CD4-positive, alpha-beta memory T cell (primary cell): ENCODE measurements around the gene SLC29A1. TPM values are rescaled to one million over a fixed set of nuclear protein-coding genes. Genes with fewer than 3 reads are reported as not detected.
"Not testable (repeated sequence)": the region's sequence is repeated elsewhere in the genome, so short reads cannot be mapped to it uniquely, and the experiment has no call there.

Source experiments
- CTCF ChIA-PET: fragments of 350-600 bp; sonication (Branson Sonifier 250); formaldehyde crosslinking; loops from one replicate; lab custom pipeline; 2021; ENCODE audit warnings: inconsistent platforms; ENCODE audit not compliant: partially characterized antibody; lab: Charles Lee
- POLR2A ChIA-PET: fragments of 350-600 bp; sonication (Branson Sonifier 250); formaldehyde crosslinking; loops from one replicate; lab custom pipeline; 2021; ENCODE audit not compliant: partially characterized antibody; lab: Charles Lee
- DNase-seq, 5 donors: peaks; one replicate each; pipeline versions ENCODE4 v3.0.0 to v3.0.0-alpha.2; 2020 to 2022; ENCODE audit warnings: mixed read lengths in 1 of 5
- H3K27ac ChIP-seq: one replicate; pipeline ENCODE4 v1.7.0; 2013; ENCODE audit warnings: low read depth, low read length
- H3K27me3 ChIP-seq: 2 replicates; pipeline ENCODE4 v1.7.0; 2013; ENCODE audit warnings: mild to moderate bottlenecking, low read length, moderate library complexity; ENCODE audit not compliant: insufficient read depth
- H3K36me3 ChIP-seq: 2 replicates; pipeline ENCODE4 v1.7.0; 2013; ENCODE audit warnings: mild to moderate bottlenecking, low read length, moderate library complexity; ENCODE audit not compliant: insufficient read depth
- H3K4me1 ChIP-seq: 2 replicates; pipeline ENCODE4 v1.7.0; 2013; ENCODE audit warnings: mild to moderate bottlenecking, low read length, moderate library complexity; ENCODE audit not compliant: insufficient read depth
- H3K4me3 ChIP-seq, 2 donors: one replicate each; pipeline ENCODE4 v1.7.0; 2013; ENCODE audit warnings: low read length in 2 of 2, mild to moderate bottlenecking in 1 of 2
- H3K9me3 ChIP-seq, 2 donors: one replicate each; pipeline ENCODE4 v1.7.0; 2013; ENCODE audit warnings: low read length in 2 of 2, control low read depth in 1 of 2; ENCODE audit not compliant: control insufficient read depth in 1 of 2
- H3K27ac Mint-ChIP-seq, 7 donors: one replicate each; pipeline ENCODE4 v1.8.0; 2020 to 2021; ENCODE audit warnings: mixed read lengths in 7 of 7, mild to moderate bottlenecking in 6 of 7, inconsistent platforms in 3 of 7, moderate library complexity in 3 of 7
- H3K27me3 Mint-ChIP-seq, 2 donors: one replicate each; pipeline ENCODE4 v1.8.0; 2020 to 2021; ENCODE audit warnings: mixed read lengths in 2 of 2
- H3K36me3 Mint-ChIP-seq, 2 donors: one replicate each; pipeline ENCODE4 v1.8.0; 2020 to 2021; ENCODE audit warnings: mixed read lengths in 2 of 2, inconsistent platforms in 1 of 2, mild to moderate bottlenecking in 1 of 2
- H3K4me1 Mint-ChIP-seq, 4 donors: one replicate each; pipeline ENCODE4 v1.8.0; 2020 to 2021; ENCODE audit warnings: mixed read lengths in 4 of 4, mild to moderate bottlenecking in 1 of 4
- H3K4me3 Mint-ChIP-seq, 8 donors: one replicate each; pipeline ENCODE4 v1.8.0; 2020 to 2021; ENCODE audit warnings: mixed read lengths in 8 of 8, mild to moderate bottlenecking in 7 of 8, moderate library complexity in 6 of 8, inconsistent platforms in 3 of 8
- H3K9me3 Mint-ChIP-seq, 8 donors: one replicate each; pipeline ENCODE4 v1.8.0; 2020 to 2021; ENCODE audit warnings: mixed read lengths in 8 of 8, mild to moderate bottlenecking in 5 of 8, inconsistent platforms in 3 of 8, moderate library complexity in 1 of 8
- intact Hi-C: fragments of 100-400 bp; cut with micrococcal nuclease; formaldehyde crosslinking; loops from one replicate; pipeline ENCODE4 v1.15.1; 2023
- polyA plus RNA-seq, 2 donors: library from polyadenylated mRNA; unstranded; fragments of 300-500 nt; fragmentation: Illumina TruSeq; gene quantifications; one replicate each; pipeline ENCODE4 v1.2.3, GENCODE V29; 2021
- total RNA-seq, 2 experiments: library from RNA; stranded (reverse); gene quantifications; one replicate each; pipeline ENCODE4 v1.2.3, GENCODE V29; 2021

SLC29A1 gene
- total and polyA plus RNA-seq, 4 experiments from 2014 or later: 2.1 to 3.7 (median 3.2) TPM

- no peaks in the 10 kb centered on the region for H3K9me3 ChIP-seq
- CTCF ChIA-PET: no interaction called here
- no peaks in the 10 kb centered on the region for H3K9me3 Mint-ChIP-seq
- intact Hi-C loops: no loop called here
- no peak for DNase-seq
- no peaks in the 10 kb centered on the region for H3K4me1 ChIP-seq
- POLR2A ChIA-PET: no interaction called here
- H3K36me3 ChIP-seq: no peaks in the 10 kb centered on the region
- H3K27me3 Mint-ChIP-seq: peaks cover 6 to 12% of the 10 kb centered on the region in 2 donors
- H3K4me3 Mint-ChIP-seq: no peak overlapping the region
- no peaks in the 10 kb centered on the region for H3K4me1 Mint-ChIP-seq
- no peak overlapping the region for H3K27ac Mint-ChIP-seq
- no peaks in the 10 kb centered on the region for H3K36me3 Mint-ChIP-seq
- H3K27ac ChIP-seq: no peak overlapping the region
- H3K4me3 ChIP-seq: no peak overlapping the region
- no peaks in the 10 kb centered on the region for H3K27me3 ChIP-seq
Observed at GRCh38 chr6:44194326-44194725, 29.1 kb upstream of the SLC29A1 start.

GRCh38 chr6:44196351-44196750 lies 27.0 kb upstream of the SLC29A1 start:
- POLR2A ChIA-PET, H3K9me3 Mint-ChIP-seq, CTCF ChIA-PET: not testable (repeated sequence)

GRCh38 chr6:44198684-44199083 lies 24.7 kb upstream of the SLC29A1 start:
- CTCF ChIA-PET: no interaction called here
- H3K36me3 Mint-ChIP-seq: no peaks in the 10 kb centered on the region
- H3K4me3 Mint-ChIP-seq: no peak overlapping the region
- POLR2A ChIA-PET: no interaction called here
- intact Hi-C loops: no loop called here
- no peaks in the 10 kb centered on the region for H3K9me3 ChIP-seq
- DNase-seq: no peak
- no peaks in the 10 kb centered on the region for H3K36me3 ChIP-seq
- no peaks in the 10 kb centered on the region for H3K4me1 Mint-ChIP-seq
- no peak overlapping the region for H3K4me3 ChIP-seq
- no peaks in the 10 kb centered on the region for H3K4me1 ChIP-seq
- no peak overlapping the region for H3K27ac ChIP-seq
- no peaks in the 10 kb centered on the region for H3K27me3 ChIP-seq
- H3K27ac Mint-ChIP-seq: no peak overlapping the region
- peaks cover 2 to 4% of the 10 kb centered on the region in 2 donors for H3K27me3 Mint-ChIP-seq
- no peaks in the 10 kb centered on the region for H3K9me3 Mint-ChIP-seq

More at GRCh38 chr6:44196351-44196750, 27.0 kb upstream of the SLC29A1 start:
- H3K27me3 Mint-ChIP-seq, H3K4me3 Mint-ChIP-seq, DNase-seq, H3K9me3 ChIP-seq, intact Hi-C loops, H3K4me1 ChIP-seq, H3K27ac ChIP-seq, H3K27me3 ChIP-seq, H3K27ac Mint-ChIP-seq, H3K36me3 ChIP-seq, H3K36me3 Mint-ChIP-seq, H3K4me1 Mint-ChIP-seq, H3K4me3 ChIP-seq: not testable (repeated sequence)

GRCh38 chr6:44199883-44200282 lies 23.5 kb upstream of the SLC29A1 start:
- no peaks in the 10 kb centered on the region for H3K9me3 Mint-ChIP-seq
- Histone ChIP-seq H3K9me3 (no peaks in the 10 kb centered on the region), H3K4me1 (no peaks in the 10 kb centered on the region), H3K27ac (no peak overlapping the region), H3K4me3 (no peak overlapping the region), H3K36me3 (no peaks in the 10 kb centered on the region), H3K27me3 (no peaks in the 10 kb centered on the region)
- intact Hi-C loops: no loop called here
- no peak overlapping the region for H3K4me3 Mint-ChIP-seq
- CTCF ChIA-PET: no interaction called here
- H3K27me3 Mint-ChIP-seq: peaks cover 0 to 2% of the 10 kb centered on the region in 2 donors
- no peak for DNase-seq
- H3K4me1 Mint-ChIP-seq: no peaks in the 10 kb centered on the region
- H3K36me3 Mint-ChIP-seq: no peaks in the 10 kb centered on the region
- no peak overlapping the region for H3K27ac Mint-ChIP-seq
- POLR2A ChIA-PET: no interaction called here

GRCh38 chr6:44201200-44201599 lies 22.2 kb upstream of the SLC29A1 start:
- POLR2A ChIA-PET: no interaction called here
- no peaks in the 10 kb centered on the region for H3K4me1 Mint-ChIP-seq
- no peak for DNase-seq
- H3K4me3 ChIP-seq: no peak overlapping the region
- no peaks in the 10 kb centered on the region for H3K9me3 ChIP-seq
- no peaks in the 10 kb centered on the region for H3K36me3 ChIP-seq
- CTCF ChIA-PET: no interaction called here
- no peak overlapping the region for H3K4me3 Mint-ChIP-seq
- no peaks in the 10 kb centered on the region for H3K27me3 ChIP-seq
- H3K27ac ChIP-seq: no peak overlapping the region
- H3K36me3 Mint-ChIP-seq: no peaks in the 10 kb centered on the region
- intact Hi-C loops: no loop called here
- no peaks in the 10 kb centered on the region for H3K27me3 Mint-ChIP-seq
- no peaks in the 10 kb centered on the region for H3K4me1 ChIP-seq
- H3K9me3 Mint-ChIP-seq: no peaks in the 10 kb centered on the region
- H3K27ac Mint-ChIP-seq: no peak overlapping the region

- no peaks in the 10 kb centered on the region for H3K36me3 Mint-ChIP-seq
- H3K4me1 Mint-ChIP-seq: no peaks in the 10 kb centered on the region
Observed at GRCh38 chr6:44201638-44202303, 21.6 kb upstream of the SLC29A1 start.

GRCh38 chr6:44202332-44202971 lies 20.9 kb upstream of the SLC29A1 start:
- no peaks in the 10 kb centered on the region for H3K36me3 ChIP-seq
- no peaks in the 10 kb centered on the region for H3K27me3 ChIP-seq
- ChIA-PET CTCF (interaction anchor here (1.3 kb wide), 1 partner anchor 110 kb away, joined by 3 read pairs; the partner anchor contains the start of gene AARS2), POLR2A (no interaction called here)
- no peak overlapping the region for H3K4me3 Mint-ChIP-seq
- H3K9me3 ChIP-seq: no peaks in the 10 kb centered on the region
- no peak overlapping the region for H3K27ac ChIP-seq
- no peak overlapping the region for H3K27ac Mint-ChIP-seq
- no peak for DNase-seq
- H3K4me1 Mint-ChIP-seq: no peaks in the 10 kb centered on the region
- intact Hi-C loops: no loop called here
- H3K4me3 ChIP-seq: no peak overlapping the region
- no peaks in the 10 kb centered on the region for H3K36me3 Mint-ChIP-seq
- H3K4me1 ChIP-seq: no peaks in the 10 kb centered on the region
- no peaks in the 10 kb centered on the region for H3K27me3 Mint-ChIP-seq
- no peaks in the 10 kb centered on the region for H3K9me3 Mint-ChIP-seq

More at GRCh38 chr6:44201638-44202303, 21.6 kb upstream of the SLC29A1 start:
- no peaks in the 10 kb centered on the region for H3K4me1 ChIP-seq
- H3K4me3 ChIP-seq: no peak overlapping the region
- DNase-seq: no peak
- H3K9me3 ChIP-seq: no peaks in the 10 kb centered on the region
- H3K9me3 Mint-ChIP-seq: no peaks in the 10 kb centered on the region
- POLR2A ChIA-PET: no interaction called here
- no peak overlapping the region for H3K27ac ChIP-seq
- intact Hi-C loops: no loop called here
- H3K4me3 Mint-ChIP-seq: no peak overlapping the region
- CTCF ChIA-PET: no interaction called here
- no peaks in the 10 kb centered on the region for H3K27me3 ChIP-seq
- no peaks in the 10 kb centered on the region for H3K36me3 ChIP-seq
- H3K27me3 Mint-ChIP-seq: no peaks in the 10 kb centered on the region
- H3K27ac Mint-ChIP-seq: no peak overlapping the region
